ENCODE results near the gene LY6G6C. TPM values are rescaled to one million over a fixed set of nuclear protein-coding genes. Genes with fewer than 3 reads are reported as not detected.

The LY6G6C gene
- total RNA-seq, 1 donor from 2014 or later: 0.28 TPM

- Mint-ChIP-seq H3K27ac (ENCODE audit: unreplicated experiment) (peak overlapping the region; percentile 76), H3K9me3 (ENCODE audit: unreplicated experiment) (no peaks in the 10 kb centered on the region), H3K4me1 (ENCODE audit: unreplicated experiment) (peaks cover 15% of the 10 kb centered on the region), H3K27me3 (ENCODE audit: unreplicated experiment) (peaks cover 6% of the 10 kb centered on the region), H3K4me3 (ENCODE audit: unreplicated experiment) (peak overlapping the region; percentile 73), H3K36me3 (ENCODE audit: low read depth, unreplicated experiment) (peaks cover 22% of the 10 kb centered on the region)
- DNase-seq (ENCODE audit: low spot score): peak; percentile 20
- TF ChIP-seq, protein P1, sequence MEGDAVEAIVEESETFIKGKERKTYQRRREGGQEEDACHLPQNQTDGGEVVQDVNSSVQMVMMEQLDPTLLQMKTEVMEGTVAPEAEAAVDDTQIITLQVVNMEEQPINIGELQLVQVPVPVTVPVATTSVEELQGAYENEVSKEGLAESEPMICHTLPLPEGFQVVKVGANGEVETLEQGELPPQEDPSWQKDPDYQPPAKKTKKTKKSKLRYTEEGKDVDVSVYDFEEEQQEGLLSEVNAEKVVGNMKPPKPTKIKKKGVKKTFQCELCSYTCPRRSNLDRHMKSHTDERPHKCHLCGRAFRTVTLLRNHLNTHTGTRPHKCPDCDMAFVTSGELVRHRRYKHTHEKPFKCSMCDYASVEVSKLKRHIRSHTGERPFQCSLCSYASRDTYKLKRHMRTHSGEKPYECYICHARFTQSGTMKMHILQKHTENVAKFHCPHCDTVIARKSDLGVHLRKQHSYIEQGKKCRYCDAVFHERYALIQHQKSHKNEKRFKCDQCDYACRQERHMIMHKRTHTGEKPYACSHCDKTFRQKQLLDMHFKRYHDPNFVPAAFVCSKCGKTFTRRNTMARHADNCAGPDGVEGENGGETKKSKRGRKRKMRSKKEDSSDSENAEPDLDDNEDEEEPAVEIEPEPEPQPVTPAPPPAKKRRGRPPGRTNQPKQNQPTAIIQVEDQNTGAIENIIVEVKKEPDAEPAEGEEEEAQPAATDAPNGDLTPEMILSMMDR (IDR thresholded peaks at IDR 0.05; ENCODE audit: unreplicated experiment): no peak
Measured at GRCh38 chr6:31689249-31690110, 32.1 kb downstream of the LY6G6C start.

DNA sequence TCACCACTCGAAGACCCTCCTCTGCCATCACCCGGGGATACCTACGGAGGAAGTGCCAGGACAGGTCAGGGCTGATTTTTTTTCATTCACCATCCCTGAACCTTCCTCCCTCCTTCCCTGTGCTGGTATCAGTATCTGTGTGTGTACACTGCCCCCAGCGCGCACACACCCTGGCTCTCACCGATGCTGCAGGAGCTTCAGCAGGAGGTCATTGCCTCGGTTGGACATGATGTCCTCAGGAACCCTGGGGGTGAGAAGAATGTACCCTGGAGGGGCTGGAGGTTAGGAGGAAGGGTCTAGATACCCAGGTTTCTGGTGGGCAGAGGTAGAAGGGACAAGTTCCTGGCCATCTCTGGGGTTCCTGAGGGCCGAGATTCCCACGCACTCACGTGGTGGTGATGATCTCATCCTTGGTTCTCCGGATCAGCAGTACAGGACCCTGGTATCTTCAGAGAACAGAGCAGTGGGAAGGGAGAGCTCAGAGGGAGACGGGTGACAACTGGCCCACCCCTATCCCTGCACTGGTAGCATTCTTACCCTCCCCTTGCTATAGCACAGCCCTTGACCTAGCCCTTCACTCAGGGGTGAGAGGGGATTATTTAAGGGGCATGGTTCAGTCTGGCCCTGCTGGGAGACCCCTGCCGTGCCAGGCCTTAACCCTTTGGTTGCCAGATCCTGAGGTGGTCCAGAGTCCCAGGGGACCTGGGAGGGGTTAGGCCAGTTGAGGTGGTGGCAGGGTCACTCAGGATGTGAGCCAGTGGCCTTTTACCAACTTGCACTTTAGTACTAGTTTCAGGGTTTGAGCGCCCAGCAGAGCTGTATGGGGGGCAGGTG, 33.5 kb downstream of the LY6G6C start:
- H3K4me3 Mint-ChIP-seq (ENCODE audit: unreplicated experiment): no peak overlapping the region
- no peaks in the 10 kb centered on the region for H3K9me3 Mint-ChIP-seq (ENCODE audit: unreplicated experiment)
- no peak overlapping the region for H3K27ac Mint-ChIP-seq (ENCODE audit: unreplicated experiment)
- no peak for DNase-seq (ENCODE audit: low spot score)
- TF ChIP-seq, protein P1 (IDR thresholded peaks at IDR 0.05; ENCODE audit: unreplicated experiment): no peak
- H3K4me1 Mint-ChIP-seq (ENCODE audit: unreplicated experiment): peaks cover 18% of the 10 kb centered on the region
- H3K27me3 Mint-ChIP-seq (ENCODE audit: unreplicated experiment): peaks cover 4% of the 10 kb centered on the region
- peaks cover 19% of the 10 kb centered on the region for H3K36me3 Mint-ChIP-seq (ENCODE audit: low read depth, unreplicated experiment)

DNA sequence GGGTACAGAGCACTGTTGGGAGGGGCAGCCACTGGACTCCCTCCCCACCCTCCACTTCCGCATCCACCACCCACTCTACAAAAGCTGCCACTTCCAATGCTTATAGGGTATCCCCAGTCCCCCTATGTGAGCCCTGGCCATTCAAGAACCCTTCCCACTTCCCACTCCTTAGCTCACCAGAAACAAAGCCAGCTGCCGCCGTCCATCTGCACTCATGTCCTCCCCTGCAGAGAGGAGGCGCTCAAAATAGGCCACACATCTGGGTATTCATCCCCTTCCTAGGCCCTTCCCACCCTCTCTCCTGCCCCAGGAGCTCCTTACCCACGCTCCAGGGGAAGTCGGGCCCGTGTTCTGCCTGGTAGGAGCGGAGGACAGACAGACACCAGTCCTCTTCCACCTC, 34.2 kb downstream of the LY6G6C start:
- TF ChIP-seq, protein P1 (IDR thresholded peaks at IDR 0.05; ENCODE audit: unreplicated experiment): no peak
- no peak overlapping the region for H3K4me3 Mint-ChIP-seq (ENCODE audit: unreplicated experiment)
- no peak for DNase-seq (ENCODE audit: low spot score)
- peaks cover 4% of the 10 kb centered on the region for H3K27me3 Mint-ChIP-seq (ENCODE audit: unreplicated experiment)
- no peak overlapping the region for H3K27ac Mint-ChIP-seq (ENCODE audit: unreplicated experiment)
- H3K9me3 Mint-ChIP-seq (ENCODE audit: unreplicated experiment): no peaks in the 10 kb centered on the region
- H3K4me1 Mint-ChIP-seq (ENCODE audit: unreplicated experiment): peaks cover 19% of the 10 kb centered on the region
- H3K36me3 Mint-ChIP-seq (ENCODE audit: low read depth, unreplicated experiment): peaks cover 16% of the 10 kb centered on the region

DNA sequence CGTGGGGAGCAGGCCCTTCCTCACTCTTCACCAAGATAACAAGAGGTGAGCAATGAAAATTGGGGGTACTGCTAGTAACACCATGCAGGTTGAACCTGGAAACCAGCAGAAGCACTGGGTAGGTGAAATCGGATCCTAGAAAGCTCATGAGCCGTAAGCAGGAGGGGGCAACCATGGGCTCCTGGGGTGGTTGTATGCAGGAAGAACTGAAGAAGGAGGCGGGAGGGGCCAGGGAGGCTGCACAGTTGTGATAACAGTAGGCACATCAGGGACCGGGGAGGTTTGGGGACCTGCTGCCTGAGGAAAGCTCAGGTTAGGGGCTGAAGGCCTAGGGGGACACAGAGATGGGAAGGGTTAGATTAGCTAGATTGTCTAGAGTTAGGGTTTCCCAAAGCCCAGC, 35.1 kb downstream of the LY6G6C start:
- TF ChIP-seq, protein P1 (IDR thresholded peaks at IDR 0.05; ENCODE audit: unreplicated experiment): no peak
- Mint-ChIP-seq H3K4me3 (ENCODE audit: unreplicated experiment) (peak overlapping the region; percentile 38), H3K4me1 (ENCODE audit: unreplicated experiment) (peaks cover 22% of the 10 kb centered on the region), H3K9me3 (ENCODE audit: unreplicated experiment) (no peaks in the 10 kb centered on the region), H3K27me3 (ENCODE audit: unreplicated experiment) (peaks cover 4% of the 10 kb centered on the region), H3K36me3 (ENCODE audit: low read depth, unreplicated experiment) (peaks cover 16% of the 10 kb centered on the region), H3K27ac (ENCODE audit: unreplicated experiment) (no peak overlapping the region)
- no peak for DNase-seq (ENCODE audit: low spot score)
